ENCODE data around the gene XPO6.

XPO6 gene

GRCh38 chr16:28207399-28207798 is 4.4 kb downstream of the XPO6 start:
- no peak for DNase-seq

- no peak for DNase-seq
Measured at GRCh38 chr16:28205974-28206373, 5.8 kb downstream of the XPO6 start.

- DNase-seq = no peak
Measured at GRCh38 chr16:28205117-28205899, 6.5 kb downstream of the XPO6 start.

- no peak for DNase-seq
Measured at GRCh38 chr16:28204622-28205021, 7.1 kb downstream of the XPO6 start.

GRCh38 chr16:28204204-28204603 is 7.6 kb downstream of the XPO6 start:
- DNase-seq = no peak

- DNase-seq = no peak
Measured at GRCh38 chr16:28202147-28202746, 9.5 kb downstream of the XPO6 start.

GRCh38 chr16:28200661-28201060 is 11.1 kb downstream of the XPO6 start:
- no peak for DNase-seq

- no peak for DNase-seq
Measured at GRCh38 chr16:28196387-28196987, 15.3 kb downstream of the XPO6 start.

- DNase-seq = no peak
Measured at GRCh38 chr16:28195859-28196258, 15.9 kb downstream of the XPO6 start.

- DNase-seq = no peak
Measured at GRCh38 chr16:28193530-28194423, 18.0 kb downstream of the XPO6 start.

- no peak for DNase-seq
Measured at GRCh38 chr16:28192806-28193529, 18.8 kb downstream of the XPO6 start.

GRCh38 chr16:28191364-28191960 is 20.3 kb downstream of the XPO6 start:
- DNase-seq = no peak

- DNase-seq = no peak
Measured at GRCh38 chr16:28189245-28189644, 22.5 kb downstream of the XPO6 start.

GRCh38 chr16:28188085-28188916 is 23.5 kb downstream of the XPO6 start:
- no peak for DNase-seq

- DNase-seq = no peak
Measured at GRCh38 chr16:28187595-28188004, 24.2 kb downstream of the XPO6 start.

- DNase-seq = no peak
Measured at GRCh38 chr16:28186752-28187151, 25.0 kb downstream of the XPO6 start.

GRCh38 chr16:28185696-28186095 is 26.1 kb downstream of the XPO6 start:
- DNase-seq = no peak

- no peak for DNase-seq
Measured at GRCh38 chr16:28184625-28185024, 27.1 kb downstream of the XPO6 start.

- no peak for DNase-seq
Measured at GRCh38 chr16:28183930-28184329, 27.8 kb downstream of the XPO6 start.

- DNase-seq = no peak
Measured at GRCh38 chr16:28183484-28183883, 28.3 kb downstream of the XPO6 start.

- no peak for DNase-seq
Measured at GRCh38 chr16:28182801-28183200, 29.0 kb downstream of the XPO6 start.

Measured in NCI-H774 (cell line).